Right hindlimb (tissue), 1 donor: ENCODE data around the gene SLC51B.
"Not testable (repeated sequence)": the region's sequence is repeated elsewhere in the genome, so short reads cannot be mapped to it uniquely, and the experiment has no call there.

Experiments
- DNase-seq: peaks from one replicate; pipeline ENCODE4 v3.0.0-alpha.2; 2018

SLC51B gene

DNA sequence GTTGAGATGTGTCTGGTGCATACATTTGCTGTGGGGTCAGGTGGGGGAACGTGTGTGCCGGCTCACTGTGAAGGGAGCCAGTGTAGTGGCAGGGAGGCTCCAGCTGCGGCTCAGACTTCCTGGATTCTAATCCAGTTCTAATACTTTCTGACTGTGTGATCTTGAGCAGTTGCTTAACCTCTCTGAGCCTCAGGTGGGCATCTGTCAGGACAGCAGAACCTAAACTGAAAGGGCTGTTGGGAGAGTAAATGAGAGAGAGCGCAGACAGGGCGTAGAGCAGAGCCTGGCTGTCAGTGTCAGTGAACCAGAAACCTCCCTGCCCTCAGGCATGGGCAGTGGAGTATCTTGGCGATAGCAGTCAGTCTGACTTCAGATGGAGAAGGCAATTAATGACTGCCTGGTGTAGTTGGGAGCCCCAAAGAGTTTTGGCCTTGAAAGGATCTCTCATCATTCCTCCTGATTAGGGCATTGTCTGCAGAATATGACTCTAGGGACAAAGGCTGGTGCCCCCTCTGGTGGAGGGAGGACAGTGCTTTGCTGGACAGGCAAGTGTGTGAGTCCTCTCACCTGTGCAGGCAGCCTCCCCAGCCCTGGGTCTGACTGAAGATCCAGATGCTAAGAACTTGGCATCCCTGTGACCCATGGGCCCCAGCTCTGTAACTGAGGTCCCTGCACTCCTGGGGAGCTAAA, 40.9 kb downstream of the SLC51B start:
- DNase-seq = no peak

DNA sequence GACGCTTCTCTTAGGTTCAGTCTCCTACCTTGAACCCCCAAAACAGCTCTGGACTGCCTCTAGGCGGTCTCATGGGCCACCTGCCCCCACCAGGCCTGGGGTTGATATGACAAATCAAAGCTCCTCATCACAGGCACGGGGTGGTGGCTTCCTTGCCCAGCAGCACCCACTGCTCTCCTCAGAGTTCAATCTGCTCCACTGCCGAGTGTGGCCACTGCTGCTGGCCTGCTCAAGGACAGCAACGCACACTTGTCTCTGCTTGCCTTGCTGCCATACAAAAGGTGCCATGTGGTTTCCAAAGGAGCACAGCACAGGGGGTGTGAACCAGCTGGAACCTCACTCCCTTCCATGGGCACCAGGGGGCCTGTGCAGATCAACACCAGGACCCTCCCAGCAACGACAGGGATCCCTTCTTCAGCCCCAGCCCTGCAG, 41.5 kb downstream of the SLC51B start:
- no peak for DNase-seq

DNA sequence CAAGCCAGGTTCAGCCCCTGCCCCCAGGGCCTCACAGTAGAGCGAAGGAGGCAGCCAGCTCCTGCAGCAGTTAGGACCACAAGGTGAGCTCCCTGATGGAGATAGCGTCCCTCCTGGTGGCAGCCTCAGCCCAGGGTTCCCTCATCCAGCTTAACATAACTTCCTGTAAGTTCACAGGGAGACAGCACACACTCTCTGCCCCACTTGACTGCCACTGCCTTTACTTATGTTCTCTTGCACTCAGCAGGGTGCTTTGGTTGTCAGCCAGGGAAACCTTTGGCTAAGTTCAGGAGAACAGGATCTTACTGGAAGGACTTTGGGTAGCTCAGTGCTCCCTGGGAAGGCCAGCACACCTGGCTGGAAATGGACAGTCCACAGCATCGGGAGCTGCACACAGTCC, 42.2 kb downstream of the SLC51B start:
- no peak for DNase-seq

GRCh38 chr15:65087873-65088642, 42.9 kb downstream of the SLC51B start:
- peak; percentile 58 for DNase-seq

- no peak for DNase-seq
Measured at GRCh38 chr15:65088643-65089021, 43.4 kb downstream of the SLC51B start.

- no peak for DNase-seq
Measured at GRCh38 chr15:65089206-65089824, 44.1 kb downstream of the SLC51B start.

GRCh38 chr15:65091946-65092770, 47.0 kb downstream of the SLC51B start:
- no peak for DNase-seq

DNA sequence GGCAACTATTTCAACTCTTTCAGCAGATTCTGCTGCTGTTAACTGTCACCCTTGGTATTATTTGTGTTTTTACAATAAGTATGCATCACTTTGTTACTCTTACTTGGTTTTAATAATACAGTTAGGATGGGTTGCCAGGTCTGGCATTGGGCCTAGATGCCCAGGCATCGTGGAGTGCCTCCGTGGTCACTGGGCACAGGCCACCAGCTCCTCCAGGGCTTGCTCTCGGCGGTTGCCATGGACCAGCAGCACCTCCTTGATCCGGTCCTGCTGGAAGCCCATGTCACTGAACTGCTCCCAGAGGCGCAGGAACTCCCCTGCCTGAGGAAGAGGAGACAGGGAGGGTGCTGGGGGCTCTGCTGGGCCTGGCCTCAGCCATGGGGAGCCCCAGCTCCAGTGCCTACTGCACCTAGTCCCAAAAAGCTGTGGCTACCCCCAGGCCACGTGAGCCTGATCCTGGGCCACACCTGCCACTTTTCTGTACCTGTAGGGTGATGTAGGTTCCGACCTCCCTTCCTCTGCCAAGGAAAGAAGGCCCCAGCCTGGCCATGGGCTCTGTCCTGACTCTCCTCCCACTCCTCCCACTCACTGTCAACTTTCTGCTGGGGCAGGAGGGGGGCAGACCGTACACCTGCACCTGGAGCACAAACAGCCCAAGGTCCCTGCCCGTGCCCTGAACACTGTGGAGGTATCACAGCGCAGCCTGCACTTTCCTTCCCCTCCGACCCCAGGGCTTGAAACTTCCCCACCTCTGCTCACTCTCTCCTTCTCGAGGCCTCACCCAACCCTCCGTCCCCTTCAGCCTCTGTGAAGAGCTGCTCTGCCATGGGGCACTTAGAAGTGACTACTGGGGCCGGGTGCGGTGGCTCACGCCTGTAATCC, 48.0 kb downstream of the SLC51B start:
- DNase-seq = no peak

- DNase-seq = not testable (repeated sequence)
Measured at GRCh38 chr15:65093793-65094170, 48.6 kb downstream of the SLC51B start.

GRCh38 chr15:65094294-65094995, 49.3 kb downstream of the SLC51B start:
- no peak for DNase-seq

DNA sequence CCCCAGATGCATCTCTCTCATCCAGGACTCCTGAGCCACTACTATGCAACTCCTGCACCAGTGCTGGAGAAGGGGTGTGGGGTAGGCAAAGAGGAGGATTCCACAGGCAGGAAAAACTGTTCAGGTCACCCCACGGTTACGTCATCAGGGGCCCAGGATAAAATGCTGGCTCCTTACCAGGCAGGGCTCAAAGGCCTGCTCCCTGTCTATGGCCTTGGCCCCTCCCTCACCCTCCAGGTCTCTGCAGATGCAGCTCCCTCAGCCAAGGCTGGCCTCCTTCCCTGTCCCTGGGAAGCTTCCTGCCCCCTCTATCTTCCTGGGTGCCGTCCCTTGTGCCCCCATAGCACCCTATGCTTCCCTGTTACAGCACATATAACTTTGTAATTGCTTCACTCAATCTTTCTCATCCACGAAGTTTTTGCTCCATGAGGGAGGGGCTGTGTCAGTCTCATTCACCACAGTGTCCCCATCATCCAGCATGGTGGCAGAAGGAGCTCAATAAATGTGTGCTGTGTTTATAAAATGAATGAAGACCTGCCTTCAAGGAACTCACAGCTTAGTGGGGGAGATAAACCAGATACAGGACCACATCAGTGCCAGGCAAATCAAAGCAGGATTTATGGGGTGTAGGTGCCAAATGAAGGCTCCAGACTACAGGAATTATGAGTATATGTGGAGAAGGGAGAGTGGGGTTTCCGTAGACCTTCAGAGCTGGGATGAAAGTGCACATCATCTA, 50.0 kb downstream of the SLC51B start:
- DNase-seq = no peak

- no peak for DNase-seq
Measured at GRCh38 chr15:65095747-65096104, 50.5 kb downstream of the SLC51B start.

GRCh38 chr15:65096481-65097385, 51.5 kb downstream of the SLC51B start:
- no peak for DNase-seq

- no peak for DNase-seq
Measured at GRCh38 chr15:65097651-65098263, 52.6 kb downstream of the SLC51B start.

DNA sequence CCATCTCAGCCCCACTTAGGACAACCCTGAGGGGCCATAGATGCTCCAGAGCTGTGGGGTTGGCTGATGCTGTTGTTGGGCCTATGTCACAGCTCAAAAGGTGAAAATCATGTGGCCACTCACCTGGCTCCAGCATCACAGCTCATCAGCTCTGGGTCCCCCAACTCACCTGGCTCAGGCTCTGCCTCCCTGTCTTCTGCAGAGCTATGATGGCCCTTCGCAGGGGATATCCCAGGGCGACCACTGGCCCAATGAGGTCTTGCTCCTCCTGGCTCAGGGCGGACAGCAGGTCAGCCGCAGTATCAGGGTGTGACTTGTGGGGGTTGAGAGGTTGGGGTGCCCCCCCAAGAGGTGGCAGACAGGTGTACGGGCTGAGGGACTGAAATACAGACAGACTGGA, 54.1 kb downstream of the SLC51B start:
- no peak for DNase-seq

- DNase-seq = not testable (repeated sequence)
Measured at GRCh38 chr15:65099801-65100200, 54.6 kb downstream of the SLC51B start.

DNA sequence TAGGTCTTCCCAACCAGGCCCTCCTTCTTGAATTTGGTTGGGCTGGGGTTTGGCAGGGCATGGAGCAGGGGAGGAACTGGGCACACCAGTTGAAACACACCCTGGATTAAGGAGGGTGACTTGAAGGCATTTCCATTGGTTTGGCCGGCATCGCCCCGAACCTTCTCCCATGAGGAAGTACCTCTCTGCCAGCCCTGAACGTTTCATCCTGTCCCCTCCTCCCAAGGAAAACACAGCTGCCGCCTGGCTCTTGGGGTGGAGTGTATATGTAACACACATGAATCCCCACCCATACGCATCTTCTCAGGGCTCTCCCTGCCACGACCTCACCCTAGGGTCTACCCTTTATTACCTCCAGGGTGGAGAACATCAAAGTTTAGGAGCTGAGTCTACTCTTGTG, 55.3 kb downstream of the SLC51B start:
- DNase-seq = no peak

GRCh38 chr15:65101411-65101890, 56.3 kb downstream of the SLC51B start:
- peak; percentile 85 for DNase-seq
